Skeletal muscle tissue (tissue), 4 donors: Measurements from ENCODE around the gene RXFP2. TPM values are rescaled to one million over a fixed set of nuclear protein-coding genes. Genes with fewer than 3 reads are reported as not detected.

ENCODE experiments used
- H3K27ac ChIP-seq: one replicate; pipeline ENCODE4 v1.7.0; 2013; ENCODE audit warnings: mild to moderate bottlenecking, low read depth, low read length, inconsistent platforms
- H3K27me3 ChIP-seq, 3 donors: one replicate each; pipeline ENCODE4 v1.7.0; 2013; ENCODE audit warnings: low read length in 3 of 3; ENCODE audit not compliant: control insufficient read depth in 3 of 3, insufficient read depth in 3 of 3
- H3K36me3 ChIP-seq, 3 donors: one replicate each; pipeline ENCODE4 v1.7.0; 2013; ENCODE audit warnings: low read length in 3 of 3; ENCODE audit not compliant: control insufficient read depth in 3 of 3, insufficient read depth in 3 of 3
- H3K4me1 ChIP-seq, 3 donors: one replicate each; pipeline ENCODE4 v1.7.0; 2013; ENCODE audit warnings: low read length in 3 of 3, mild to moderate bottlenecking in 3 of 3; ENCODE audit not compliant: control insufficient read depth in 3 of 3, insufficient read depth in 3 of 3
- H3K4me3 ChIP-seq, 3 donors: one replicate each; pipeline ENCODE4 v1.7.0; 2013; ENCODE audit warnings: low read length in 3 of 3
- H3K9ac ChIP-seq, 3 donors: one replicate each; pipeline ENCODE4 v1.7.0; 2013; ENCODE audit warnings: low read length in 3 of 3, mild to moderate bottlenecking in 3 of 3, moderate library complexity in 2 of 3, low read depth in 1 of 3
- H3K9me3 ChIP-seq, 3 donors: one replicate each; pipeline ENCODE4 v1.7.0; 2013; ENCODE audit warnings: low read length in 3 of 3; ENCODE audit not compliant: control insufficient read depth in 3 of 3
- total RNA-seq: library from RNA; depleted of rRNA; stranded (reverse); fragments of >200 nt; gene quantifications from one replicate; pipeline ENCODE4 v1.2.3, GENCODE V29; 2014
- donor health status: Osteomylitis.

RXFP2 gene, protein sequence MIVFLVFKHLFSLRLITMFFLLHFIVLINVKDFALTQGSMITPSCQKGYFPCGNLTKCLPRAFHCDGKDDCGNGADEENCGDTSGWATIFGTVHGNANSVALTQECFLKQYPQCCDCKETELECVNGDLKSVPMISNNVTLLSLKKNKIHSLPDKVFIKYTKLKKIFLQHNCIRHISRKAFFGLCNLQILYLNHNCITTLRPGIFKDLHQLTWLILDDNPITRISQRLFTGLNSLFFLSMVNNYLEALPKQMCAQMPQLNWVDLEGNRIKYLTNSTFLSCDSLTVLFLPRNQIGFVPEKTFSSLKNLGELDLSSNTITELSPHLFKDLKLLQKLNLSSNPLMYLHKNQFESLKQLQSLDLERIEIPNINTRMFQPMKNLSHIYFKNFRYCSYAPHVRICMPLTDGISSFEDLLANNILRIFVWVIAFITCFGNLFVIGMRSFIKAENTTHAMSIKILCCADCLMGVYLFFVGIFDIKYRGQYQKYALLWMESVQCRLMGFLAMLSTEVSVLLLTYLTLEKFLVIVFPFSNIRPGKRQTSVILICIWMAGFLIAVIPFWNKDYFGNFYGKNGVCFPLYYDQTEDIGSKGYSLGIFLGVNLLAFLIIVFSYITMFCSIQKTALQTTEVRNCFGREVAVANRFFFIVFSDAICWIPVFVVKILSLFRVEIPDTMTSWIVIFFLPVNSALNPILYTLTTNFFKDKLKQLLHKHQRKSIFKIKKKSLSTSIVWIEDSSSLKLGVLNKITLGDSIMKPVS
- total RNA-seq: under 0.01 TPM

DNA sequence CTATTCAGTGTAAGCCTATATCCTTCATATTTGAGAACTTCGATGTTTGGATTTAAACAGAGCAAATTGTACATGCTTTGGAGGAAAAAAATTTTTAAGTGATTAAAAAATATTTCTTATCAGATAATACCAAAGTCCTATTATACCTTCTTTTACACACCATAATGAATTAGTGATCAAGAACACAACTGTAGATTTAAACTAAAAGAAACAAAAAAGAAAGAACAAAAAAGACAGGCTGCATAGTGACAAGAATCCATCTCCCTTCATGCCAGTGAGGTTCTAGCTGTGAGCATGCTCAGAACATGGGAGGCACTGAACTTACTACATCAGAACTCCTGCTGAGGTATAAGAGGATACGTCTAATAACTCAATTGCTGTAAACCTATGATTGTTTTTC lies at the start of gene RXFP2:
Gene RXFP2, plus strand, starts transcription at position 301 of the 400 bp plus-strand sequence. Its CDS starts 87 bp downstream, at position 388.
- Histone ChIP-seq H3K9me3 (no peaks in the 10 kb centered on the region), H3K9ac (no peak within 1 kb of the TSS), H3K4me1 (no peaks in the 10 kb centered on the region), H3K27me3 (no peaks in the 10 kb centered on the region), H3K36me3 (no peaks in the 10 kb centered on the region), H3K4me3 (no peak within 1 kb of the TSS), H3K27ac (no peak within 1 kb of the TSS)

DNA sequence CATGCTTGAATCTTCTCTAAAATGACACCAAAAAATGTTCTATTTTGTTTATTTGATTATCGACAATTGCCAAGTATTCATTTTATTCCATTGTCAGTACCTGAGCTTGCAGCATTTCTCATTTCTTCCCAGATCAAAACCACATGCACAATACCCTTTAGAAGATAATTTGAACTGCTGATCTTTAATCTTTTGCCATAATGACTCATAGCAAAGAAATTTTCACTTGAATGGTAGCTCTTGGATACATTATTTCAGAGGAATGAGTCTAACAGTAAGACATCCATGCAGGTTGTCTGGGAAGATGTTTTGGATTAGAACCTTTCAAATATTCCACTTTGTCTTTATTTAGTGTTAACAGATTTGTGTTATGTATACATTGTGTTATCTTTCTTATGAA lies 42.0 kb upstream of the RXFP2 start:
- H3K36me3 ChIP-seq: no peaks in the 10 kb centered on the region
- no peaks in the 10 kb centered on the region for H3K4me1 ChIP-seq
- no peaks in the 10 kb centered on the region for H3K27me3 ChIP-seq
- no peak overlapping the region for H3K4me3 ChIP-seq
- H3K27ac ChIP-seq: no peak overlapping the region
- peaks cover 0 to 4% (median 3%) of the 10 kb centered on the region in 3 donors for H3K9me3 ChIP-seq
- H3K9ac ChIP-seq: no peak overlapping the region

DNA sequence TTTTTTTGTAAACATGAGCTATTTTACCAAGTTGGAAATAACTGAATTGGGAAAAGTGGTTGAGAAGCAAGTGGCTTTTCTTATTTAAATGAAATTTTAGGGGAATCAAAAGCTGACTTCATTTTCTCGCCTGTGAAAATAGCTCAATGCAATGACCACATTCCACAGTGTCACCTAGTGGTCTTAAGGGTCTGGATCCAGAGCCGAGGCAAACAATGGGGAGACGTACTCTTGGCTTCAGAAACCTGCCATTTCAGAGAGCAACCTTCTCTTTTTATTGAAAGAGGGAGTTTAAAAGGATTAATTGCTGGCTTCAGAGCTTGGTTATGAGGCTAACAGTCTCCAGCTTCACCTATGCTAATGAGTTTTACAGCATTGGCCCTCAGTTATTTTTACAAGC lies 39.7 kb upstream of the RXFP2 start:
- Histone ChIP-seq H3K27ac (no peak overlapping the region), H3K36me3 (no peaks in the 10 kb centered on the region), H3K27me3 (no peaks in the 10 kb centered on the region), H3K9me3 (peaks cover 0 to 4% (median 3%) of the 10 kb centered on the region in 3 donors), H3K4me1 (no peaks in the 10 kb centered on the region), H3K4me3 (no peak overlapping the region), H3K9ac (no peak overlapping the region)

DNA sequence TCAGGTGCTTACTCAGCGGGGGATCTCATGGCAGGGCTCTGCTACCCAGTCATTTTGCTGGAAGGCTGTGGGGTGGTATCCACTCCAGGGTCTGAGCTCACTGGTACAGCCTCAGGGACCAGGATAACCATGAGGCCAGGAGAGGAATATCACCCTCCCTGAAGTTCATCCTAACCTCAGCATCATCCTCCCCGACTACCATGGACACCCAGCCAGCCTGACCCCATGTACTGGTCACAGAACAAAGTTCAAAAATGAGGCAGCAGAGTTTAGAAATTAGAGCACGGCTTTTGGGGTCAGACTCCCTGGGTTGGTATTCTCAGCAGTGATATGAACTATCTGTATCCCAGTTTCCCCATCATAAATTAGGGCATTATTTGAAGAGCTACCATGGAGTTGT lies 35.5 kb upstream of the RXFP2 start:
- Histone ChIP-seq H3K27ac (no peak overlapping the region), H3K9ac (no peak overlapping the region), H3K9me3 (no peaks in the 10 kb centered on the region), H3K4me1 (no peaks in the 10 kb centered on the region), H3K4me3 (no peak overlapping the region), H3K27me3 (no peaks in the 10 kb centered on the region), H3K36me3 (no peaks in the 10 kb centered on the region)

DNA sequence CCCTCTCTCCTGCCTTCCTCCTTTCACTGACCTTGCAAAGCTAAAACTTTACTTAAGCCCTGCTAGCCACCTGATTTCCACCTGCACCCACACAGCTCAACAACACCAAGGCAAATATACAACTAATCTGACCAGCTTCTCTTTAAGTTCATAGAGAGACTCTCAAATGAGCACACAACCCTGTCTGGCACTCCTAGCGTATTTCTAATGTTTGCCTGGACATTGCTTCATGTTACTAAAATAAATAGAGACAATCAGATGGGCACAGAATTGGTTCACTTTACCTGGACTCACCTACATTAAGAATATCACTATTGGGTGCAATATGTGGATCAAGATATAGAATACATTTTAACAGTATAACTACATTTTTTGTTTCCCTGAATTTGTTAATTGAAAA lies 33.2 kb upstream of the RXFP2 start:
- no peaks in the 10 kb centered on the region for H3K27me3 ChIP-seq
- H3K4me1 ChIP-seq: no peaks in the 10 kb centered on the region
- H3K27ac ChIP-seq: no peak overlapping the region
- no peak overlapping the region for H3K9ac ChIP-seq
- H3K9me3 ChIP-seq: no peaks in the 10 kb centered on the region
- no peak overlapping the region for H3K4me3 ChIP-seq
- no peaks in the 10 kb centered on the region for H3K36me3 ChIP-seq

DNA sequence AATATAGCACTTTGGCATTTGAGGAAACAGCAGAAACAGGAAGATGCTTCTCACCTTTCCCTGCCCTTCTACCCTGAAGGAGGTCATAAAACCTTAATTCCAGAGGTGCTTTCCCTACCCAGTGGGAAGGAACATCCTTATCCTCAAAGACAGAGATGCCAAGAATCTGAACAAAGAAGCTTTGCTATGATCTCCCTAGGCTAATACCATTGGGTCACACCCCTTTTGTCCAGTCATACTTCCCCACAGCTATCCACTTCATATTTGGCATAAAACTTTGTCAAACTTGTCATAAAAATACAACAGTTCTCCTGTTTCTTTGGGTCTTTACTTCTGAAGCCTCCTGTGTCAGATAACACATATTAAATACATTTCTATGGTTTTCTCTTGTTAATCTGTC lies 21.7 kb upstream of the RXFP2 start:
- no peaks in the 10 kb centered on the region for H3K4me1 ChIP-seq
- no peak overlapping the region for H3K4me3 ChIP-seq
- peaks cover 0 to 2% (median 0%) of the 10 kb centered on the region in 3 donors for H3K27me3 ChIP-seq
- H3K9ac ChIP-seq: no peak overlapping the region
- H3K27ac ChIP-seq: no peak overlapping the region
- H3K9me3 ChIP-seq: no peaks in the 10 kb centered on the region
- H3K36me3 ChIP-seq: no peaks in the 10 kb centered on the region

DNA sequence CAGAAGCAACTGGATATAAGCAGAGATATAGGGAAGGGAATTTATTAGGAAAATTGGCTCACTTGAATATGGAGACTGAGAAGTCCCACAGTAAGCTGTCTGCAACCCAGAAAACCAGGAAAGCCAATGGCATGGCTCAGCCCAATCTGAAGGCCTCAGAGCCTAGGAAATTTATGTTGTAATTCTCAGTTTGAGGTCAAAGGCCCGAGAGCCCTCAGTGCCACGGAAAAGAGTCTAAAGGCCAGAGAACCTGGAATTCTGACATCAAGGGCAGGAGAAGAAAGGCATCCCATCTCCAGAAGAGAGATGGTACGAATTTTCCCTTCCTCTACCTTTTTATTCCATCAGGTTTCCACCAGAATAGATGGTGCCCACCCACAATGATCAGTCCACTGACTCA lies 20.1 kb upstream of the RXFP2 start:
- Histone ChIP-seq H3K4me3 (no peak overlapping the region), H3K9ac (no peak overlapping the region), H3K4me1 (no peaks in the 10 kb centered on the region), H3K27ac (no peak overlapping the region), H3K36me3 (no peaks in the 10 kb centered on the region), H3K9me3 (no peaks in the 10 kb centered on the region), H3K27me3 (peaks cover 0 to 3% (median 0%) of the 10 kb centered on the region in 3 donors)

DNA sequence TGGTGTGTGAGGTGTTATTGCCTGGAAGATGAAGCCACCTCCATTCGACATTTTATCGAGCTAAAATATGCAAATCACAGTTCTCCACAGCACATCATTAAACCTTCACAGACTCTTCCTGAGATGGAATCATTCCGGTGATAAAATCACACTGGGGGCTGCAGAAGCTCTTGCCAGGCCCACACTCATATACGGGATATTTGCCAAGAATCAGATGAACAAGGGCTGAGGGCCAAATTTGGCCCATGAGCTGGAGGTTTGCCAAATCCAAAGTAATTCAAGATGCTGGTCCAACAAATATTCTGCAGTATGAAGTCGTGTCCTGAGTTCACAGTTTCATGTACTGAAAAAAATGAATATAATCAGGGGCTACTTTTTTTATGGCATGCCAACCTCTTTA lies 16.7 kb upstream of the RXFP2 start:
- Histone ChIP-seq H3K4me1 (no peaks in the 10 kb centered on the region), H3K9me3 (no peaks in the 10 kb centered on the region), H3K27ac (no peak overlapping the region), H3K9ac (no peak overlapping the region), H3K36me3 (no peaks in the 10 kb centered on the region), H3K4me3 (no peak overlapping the region), H3K27me3 (peaks cover 0 to 3% (median 0%) of the 10 kb centered on the region in 3 donors)

DNA sequence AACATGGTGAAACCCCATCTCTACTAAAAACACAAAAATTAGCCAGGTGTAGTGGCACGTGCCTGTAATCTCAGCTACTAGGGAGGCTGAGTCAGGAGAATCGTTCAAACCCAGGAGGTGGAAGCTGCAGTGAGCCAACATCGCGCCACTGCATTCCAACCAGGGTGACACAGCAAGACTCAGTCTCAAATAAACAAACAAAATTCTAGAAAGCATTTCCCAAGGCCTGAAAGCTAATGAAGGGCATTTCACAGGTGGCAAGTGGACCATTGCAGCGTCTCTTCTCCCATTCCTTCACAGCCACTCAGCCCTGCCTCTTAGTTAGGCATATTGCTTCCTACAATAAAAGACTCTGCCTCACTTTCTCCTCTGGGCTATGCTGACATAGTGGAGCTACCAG lies 13.5 kb upstream of the RXFP2 start:
- no peaks in the 10 kb centered on the region for H3K9me3 ChIP-seq
- no peaks in the 10 kb centered on the region for H3K4me1 ChIP-seq

DNA sequence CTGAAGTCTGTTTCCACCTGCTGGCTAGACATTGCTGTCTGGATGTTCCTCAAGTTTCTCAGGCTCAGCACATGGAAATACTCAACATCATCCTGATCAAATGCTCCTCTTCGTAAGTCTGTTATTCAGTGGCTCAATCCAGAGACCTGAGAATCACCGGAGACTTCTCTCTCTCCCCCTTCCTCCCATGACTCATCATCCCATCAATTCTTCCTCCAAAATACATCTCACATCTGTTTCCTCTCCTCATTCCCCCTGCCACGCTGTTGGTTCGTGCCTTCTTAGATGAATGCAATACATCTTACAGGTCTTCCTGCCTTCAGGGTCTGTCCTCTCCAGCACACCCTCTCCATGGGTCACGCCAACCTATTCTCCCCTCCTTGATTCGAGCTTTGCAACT lies 7.4 kb upstream of the RXFP2 start:
- no peaks in the 10 kb centered on the region for H3K27me3 ChIP-seq
- H3K27ac ChIP-seq: no peak overlapping the region
- H3K9me3 ChIP-seq: no peaks in the 10 kb centered on the region
- H3K4me1 ChIP-seq: no peaks in the 10 kb centered on the region
- no peaks in the 10 kb centered on the region for H3K36me3 ChIP-seq
- H3K9ac ChIP-seq: no peak overlapping the region
- H3K4me3 ChIP-seq: no peak overlapping the region

More for the DNA sequence above, 13.5 kb upstream of the RXFP2 start:
- peaks cover 0 to 3% (median 0%) of the 10 kb centered on the region in 3 donors for H3K27me3 ChIP-seq
- H3K9ac ChIP-seq: no peak overlapping the region
- no peak overlapping the region for H3K4me3 ChIP-seq
- no peaks in the 10 kb centered on the region for H3K36me3 ChIP-seq
- H3K27ac ChIP-seq: no peak overlapping the region
